Endothelial cell of umbilical vein (primary cell): Measurements from ENCODE around the gene RNF32.

ENCODE experiments used
- EZH2 ChIP-seq: IDR thresholded peaks from 2 replicates; pipeline ENCODE4 v1.6.1; 2012; ENCODE audit warnings: borderline replicate concordance, low read depth, mild to moderate bottlenecking, moderate library complexity, low read length, inconsistent platforms; ENCODE audit not compliant: severe bottlenecking
- GATA2 ChIP-seq: IDR thresholded peaks from 2 replicates; pipeline ENCODE4 v1.7.0; 2011; ENCODE audit warnings: low read depth, mild to moderate bottlenecking, moderate library complexity, mixed read lengths, low read length; ENCODE audit not compliant: insufficient read length, insufficient read depth
- JUN ChIP-seq: IDR thresholded peaks from 2 replicates; pipeline ENCODE4 v1.6.1; 2011; ENCODE audit warnings: borderline replicate concordance, low read depth; ENCODE audit not compliant: insufficient read length, insufficient read depth
- MYC ChIP-seq: IDR thresholded peaks from one replicate; pipeline ENCODE4 v1.6.1; 2011; ENCODE audit warnings: mild to moderate bottlenecking, low read depth, low read length
- POLR2A ChIP-seq: IDR thresholded peaks from 2 replicates; pipeline ENCODE4 v1.6.1; 2012; ENCODE audit warnings: low read depth, mild to moderate bottlenecking, control low read depth, low read length
- POLR2AphosphoS5 ChIP-seq: IDR thresholded peaks from 2 replicates; pipeline ENCODE4 v1.6.1; 2012; ENCODE audit warnings: low read depth, mild to moderate bottlenecking, control low read depth, low read length, moderate library complexity; ENCODE audit not compliant: insufficient read depth
- TF ChIP-seq, protein P1 (sequence below), 2 donors: IDR thresholded peaks; 1 replicate in 1 of 2; 2 replicates in 1 of 2; pipeline ENCODE4 v1.5.1; 2011; ENCODE audit warnings: low read length in 2 of 2, mild to moderate bottlenecking in 2 of 2, moderate library complexity in 2 of 2, control low read depth in 1 of 2, inconsistent platforms in 1 of 2, low read depth in 1 of 2; ENCODE audit not compliant: insufficient read depth in 1 of 2; ENCODE audit errors: extremely low read depth in 1 of 2

DNA sequence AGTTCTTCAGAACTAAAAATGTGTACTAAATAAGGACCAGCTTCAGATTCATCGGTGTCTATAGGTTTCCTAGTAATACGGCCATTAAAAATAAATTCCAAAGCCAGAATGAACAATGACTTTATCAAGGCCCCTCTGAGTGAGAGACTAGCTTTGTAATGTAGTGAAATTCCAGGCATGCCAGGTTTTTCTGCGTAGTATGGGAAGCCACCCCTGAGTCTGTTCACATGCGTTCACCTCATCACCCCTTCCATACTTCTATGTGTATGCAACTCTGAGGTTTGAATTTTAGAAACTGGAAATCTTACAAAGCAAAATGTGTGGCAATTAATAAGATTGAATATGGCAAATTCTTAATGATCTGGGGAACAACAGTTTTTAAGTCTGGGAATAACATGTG, 24.5 kb downstream of the RNF32 start:
- TF ChIP-seq, protein P1, sequence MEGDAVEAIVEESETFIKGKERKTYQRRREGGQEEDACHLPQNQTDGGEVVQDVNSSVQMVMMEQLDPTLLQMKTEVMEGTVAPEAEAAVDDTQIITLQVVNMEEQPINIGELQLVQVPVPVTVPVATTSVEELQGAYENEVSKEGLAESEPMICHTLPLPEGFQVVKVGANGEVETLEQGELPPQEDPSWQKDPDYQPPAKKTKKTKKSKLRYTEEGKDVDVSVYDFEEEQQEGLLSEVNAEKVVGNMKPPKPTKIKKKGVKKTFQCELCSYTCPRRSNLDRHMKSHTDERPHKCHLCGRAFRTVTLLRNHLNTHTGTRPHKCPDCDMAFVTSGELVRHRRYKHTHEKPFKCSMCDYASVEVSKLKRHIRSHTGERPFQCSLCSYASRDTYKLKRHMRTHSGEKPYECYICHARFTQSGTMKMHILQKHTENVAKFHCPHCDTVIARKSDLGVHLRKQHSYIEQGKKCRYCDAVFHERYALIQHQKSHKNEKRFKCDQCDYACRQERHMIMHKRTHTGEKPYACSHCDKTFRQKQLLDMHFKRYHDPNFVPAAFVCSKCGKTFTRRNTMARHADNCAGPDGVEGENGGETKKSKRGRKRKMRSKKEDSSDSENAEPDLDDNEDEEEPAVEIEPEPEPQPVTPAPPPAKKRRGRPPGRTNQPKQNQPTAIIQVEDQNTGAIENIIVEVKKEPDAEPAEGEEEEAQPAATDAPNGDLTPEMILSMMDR (IDR thresholded peaks at IDR 0.05; ENCODE audit: extremely low read depth in 1 of 2, insufficient read depth in 1 of 2, low read depth in 1 of 2, low read length in 2 of 2): no peak
- TF ChIP-seq POLR2AphosphoS5 (no peak), EZH2 (no peak), JUN (no peak), POLR2A (no peak), GATA2 (no peak), MYC (no peak)
